ENCODE measurements around the gene SCARB1. TPM values are rescaled to one million over a fixed set of nuclear protein-coding genes. Genes with fewer than 3 reads are reported as not detected.

SCARB1 gene
- total RNA-seq, 1 experiment from 2014 or later = 359 TPM

- peaks cover 12% of the 10 kb centered on the region for H3K4me1 ChIP-seq (ENCODE audit: control insufficient read depth, insufficient read depth, low read length)
- ATAC-seq (no peak), DNase-seq (ENCODE audit: low read depth, low spot score) (no peak)
- H3K4me3 ChIP-seq (ENCODE audit: low read depth in 2 of 2, low read length in 2 of 2) = no peak overlapping the region
- ChIA-PET CTCF (interaction anchor here (0.7 kb wide), 1 partner anchor 39 kb away, joined by 4 read pairs; no protein-coding TSS in a partner anchor), POLR2A (no interaction called here)
- no peaks in the 10 kb centered on the region for H3K27me3 ChIP-seq (ENCODE audit: control insufficient read depth, insufficient read depth, low read length)
- intact Hi-C loops (cut with micrococcal nuclease; ENCODE audit: unreplicated experiment) (no loop called here), in situ Hi-C loops (cut with HindIII; ENCODE audit: low pct_unique_long_range_greater_than_20kb, low sequenced_read_pairs) (no loop called here)
- no peaks in the 10 kb centered on the region for H3K9me3 ChIP-seq (ENCODE audit: control insufficient read depth, insufficient read depth, low read depth, low read length)
- no TSS peak for BruUV-seq (replicated peaks)
- TF ChIP-seq REST (IDR thresholded peaks at IDR 0.05; ENCODE audit: insufficient read depth in 1 of 2, low read depth in 2 of 2, low read length in 1 of 2) (no peak), TCF7L2 (IDR thresholded peaks at IDR 0.05; ENCODE audit: low read depth, low read length) (no peak), POLR2AphosphoS5 (IDR thresholded peaks at IDR 0.05; ENCODE audit: low read depth, low read length) (no peak), SIN3A (IDR thresholded peaks at IDR 0.05; ENCODE audit: borderline replicate concordance, insufficient read depth, low read depth, low read length) (no peak), CTCF (IDR thresholded peaks at IDR 0.05) (no peak)
- H3K27ac ChIP-seq (ENCODE audit: low read length) = no peak overlapping the region; the same call in 1 of the 2 replicates
- H3K36me3 ChIP-seq (ENCODE audit: control insufficient read depth, insufficient read depth, low read length) = no peaks in the 10 kb centered on the region
Observed at GRCh38 chr12:124866883-124867400, 3.3 kb upstream of the SCARB1 start.

- ATAC-seq (no peak), DNase-seq (ENCODE audit: low read depth, low spot score) (no peak)
- H3K4me3 ChIP-seq (ENCODE audit: low read depth in 2 of 2, low read length in 2 of 2) = no peak overlapping the region
- no peaks in the 10 kb centered on the region for H3K9me3 ChIP-seq (ENCODE audit: control insufficient read depth, insufficient read depth, low read depth, low read length)
- H3K36me3 ChIP-seq (ENCODE audit: control insufficient read depth, insufficient read depth, low read length) = no peaks in the 10 kb centered on the region
- TF ChIP-seq SIN3A (IDR thresholded peaks at IDR 0.05; ENCODE audit: borderline replicate concordance, insufficient read depth, low read depth, low read length) (no peak), TCF7L2 (IDR thresholded peaks at IDR 0.05; ENCODE audit: low read depth, low read length) (no peak), CTCF (IDR thresholded peaks at IDR 0.05) (no peak), POLR2AphosphoS5 (IDR thresholded peaks at IDR 0.05; ENCODE audit: low read depth, low read length) (no peak), REST (IDR thresholded peaks at IDR 0.05; ENCODE audit: insufficient read depth in 1 of 2, low read depth in 2 of 2, low read length in 1 of 2) (no peak)
- H3K27ac ChIP-seq (ENCODE audit: low read length) = peak overlapping the region; percentile 41; the same call in 1 of the 2 replicates
- in situ Hi-C loops (cut with HindIII; ENCODE audit: low pct_unique_long_range_greater_than_20kb, low sequenced_read_pairs) = no loop called here
- POLR2A ChIA-PET = no interaction called here
- intact Hi-C loops (cut with micrococcal nuclease; ENCODE audit: unreplicated experiment) = no loop called here
- CTCF ChIA-PET = interaction anchor here (0.7 kb wide), 1 partner anchor 40 kb away, joined by 4 read pairs; no protein-coding TSS in a partner anchor
- no TSS peak for BruUV-seq (replicated peaks)
- peaks cover 18% of the 10 kb centered on the region for H3K4me1 ChIP-seq (ENCODE audit: control insufficient read depth, insufficient read depth, low read length)
- no peaks in the 10 kb centered on the region for H3K27me3 ChIP-seq (ENCODE audit: control insufficient read depth, insufficient read depth, low read length)
Observed at GRCh38 chr12:124866195-124866882, 2.7 kb upstream of the SCARB1 start.

All from Panc1 (cell line).